IMR-90 (cell line): Measurements from ENCODE around the gene HPSE2. TPM values are rescaled to one million over a fixed set of nuclear protein-coding genes. Genes with fewer than 3 reads are reported as not detected.

Source experiments
- ATAC-seq: fragments of 200-7000 bp; cut with Tn5 transposase; 2 replicates; pipeline ENCODE4 v1.9.1; 2020; ENCODE audit warnings: low read depth, mild to moderate bottlenecking, moderate library complexity
- BruUV-seq: library from RNA; stranded (reverse); fragments of 400-500 nt; replicated peaks from 2 replicates; lab custom pipeline; 2021; lab: Mats Ljungman, UMichigan
- CTCF ChIA-PET: fragments of 300-600 bp; formaldehyde crosslinking; extraction: SDS; loops from one replicate; lab custom pipeline; 2021; ENCODE audit warnings: antibody characterized with exemption; lab: Yijun Ruan, JAX
- POLR2A ChIA-PET: fragments of 300-600 bp; sonication (Branson Sonifier 250); formaldehyde crosslinking; loops from one replicate; lab custom pipeline; 2022; ENCODE audit warnings: antibody characterized with exemption; ENCODE audit not compliant: unreplicated experiment; lab: Charles Lee
- DNase-seq: peaks from one replicate; pipeline ENCODE4 v3.0.0; 2013
- H2AFZ ChIP-seq: replicated peaks from 2 replicates; pipeline ENCODE3; 2013; ENCODE audit warnings: low read length, mild to moderate bottlenecking; ENCODE audit not compliant: poor library complexity
- H2AK5ac ChIP-seq: 2 replicates; pipeline ENCODE4 v1.6.1; 2013; ENCODE audit warnings: low read depth, low read length, inconsistent platforms
- H2AK9ac ChIP-seq: replicated peaks from 2 replicates; pipeline ENCODE3; 2013; ENCODE audit warnings: mild to moderate bottlenecking, low read depth, low read length, moderate library complexity; ENCODE audit not compliant: poor library complexity
- H2BK120ac ChIP-seq: 2 replicates; pipeline ENCODE4 v1.6.1; 2013; ENCODE audit warnings: low read depth, low read length, inconsistent platforms
- H2BK15ac ChIP-seq: 3 replicates; pipeline ENCODE4 v1.6.1; 2013; ENCODE audit warnings: low read depth, low read length, inconsistent platforms
- H2BK20ac ChIP-seq: 2 replicates; pipeline ENCODE4 v1.6.1; 2013; ENCODE audit warnings: low read depth, mild to moderate bottlenecking, inconsistent platforms, low read length, moderate library complexity
- H2BK5ac ChIP-seq: 2 replicates; pipeline ENCODE4 v1.6.1; 2013; ENCODE audit warnings: mild to moderate bottlenecking, low read depth, low read length, inconsistent platforms; ENCODE audit not compliant: poor library complexity, severe bottlenecking
- H3K14ac ChIP-seq: replicated peaks from 2 replicates; pipeline ENCODE4 v1.6.1; 2013; ENCODE audit warnings: low read depth, low read length, inconsistent platforms
- H3K18ac ChIP-seq: 2 replicates; pipeline ENCODE4 v1.6.1; 2013; ENCODE audit warnings: low read depth, low read length, control low read depth
- H3K23ac ChIP-seq: 2 replicates; pipeline ENCODE4 v1.6.1; 2013; ENCODE audit warnings: low read depth, low read length, inconsistent platforms
- H3K27ac ChIP-seq: 2 replicates; pipeline ENCODE4 v1.5.1; 2013; ENCODE audit warnings: mild to moderate bottlenecking, control low read depth, low read length; ENCODE audit not compliant: insufficient read depth
- H3K27me3 ChIP-seq: 2 replicates; pipeline ENCODE4 v1.6.1; 2013; ENCODE audit warnings: low read length; ENCODE audit not compliant: control insufficient read depth, insufficient read depth
- H3K36me3 ChIP-seq: 2 replicates; pipeline ENCODE4 v1.6.1; 2013; ENCODE audit warnings: low read length, mixed read lengths; ENCODE audit not compliant: control insufficient read depth, insufficient read depth
- H3K4ac ChIP-seq: 2 replicates; pipeline ENCODE4 v1.6.1; 2013; ENCODE audit warnings: low read depth, low read length, inconsistent platforms
- H3K4me1 ChIP-seq: 2 replicates; pipeline ENCODE4 v1.6.1; 2013; ENCODE audit warnings: low read length, mixed read lengths; ENCODE audit not compliant: control insufficient read depth, insufficient read depth
- H3K4me2 ChIP-seq: 2 replicates; pipeline ENCODE4 v1.6.1; 2013; ENCODE audit warnings: low read depth, mild to moderate bottlenecking, control low read depth, low read length, moderate library complexity
- H3K4me3 ChIP-seq: 2 replicates; pipeline ENCODE4 v1.5.1; 2013; ENCODE audit warnings: low read depth, mild to moderate bottlenecking, control low read depth, low read length, moderate library complexity; ENCODE audit not compliant: insufficient read depth
- H3K56ac ChIP-seq: 2 replicates; pipeline ENCODE4 v1.6.1; 2013; ENCODE audit warnings: low read length, inconsistent platforms; ENCODE audit not compliant: insufficient read depth; ENCODE audit errors: extremely low read depth
- H3K79me1 ChIP-seq, 2 experiments: 2 replicates each; pipeline ENCODE4 v1.6.1; 2013; ENCODE audit warnings: low read length in 2 of 2, inconsistent platforms in 1 of 2, low read depth in 1 of 2
- H3K9ac ChIP-seq: 2 replicates; pipeline ENCODE4 v1.6.1; 2013; ENCODE audit warnings: low read depth, low read length, control low read depth
- H3K9me1 ChIP-seq: 2 replicates; pipeline ENCODE4 v1.6.1; 2013; ENCODE audit warnings: low read length, inconsistent platforms; ENCODE audit not compliant: insufficient read depth
- H3K9me3 ChIP-seq: 2 replicates; pipeline ENCODE4 v1.6.1; 2013; ENCODE audit warnings: low read length; ENCODE audit not compliant: control insufficient read depth, insufficient read depth
- H4K20me1 ChIP-seq: 2 replicates; pipeline ENCODE4 v1.6.1; 2013; ENCODE audit warnings: low read length, inconsistent platforms; ENCODE audit not compliant: insufficient read depth
- H4K5ac ChIP-seq: 2 replicates; pipeline ENCODE4 v1.6.1; 2013; ENCODE audit warnings: mild to moderate bottlenecking, low read depth, low read length, control low read depth
- H4K8ac ChIP-seq, 2 experiments: 2 replicates each; pipeline ENCODE4 v1.6.1; 2013; ENCODE audit warnings: low read depth in 2 of 2, low read length in 2 of 2, control low read depth in 1 of 2, inconsistent platforms in 1 of 2
- H4K91ac ChIP-seq: 2 replicates; pipeline ENCODE4 v1.6.1; 2013; ENCODE audit warnings: low read depth, low read length, inconsistent platforms; ENCODE audit not compliant: insufficient read depth
- FOS ChIP-seq: fragments of 150-350 bp; IDR thresholded peaks from 2 replicates; pipeline ENCODE4 v1.6.1; 2016; ENCODE audit warnings: low read depth, low read length
- MAZ ChIP-seq: IDR thresholded peaks from 2 replicates; pipeline ENCODE4 v1.6.1; 2012; ENCODE audit warnings: low read depth, mild to moderate bottlenecking, low read length, improper control_type of control experiment, moderate library complexity, borderline replicate concordance
- POLR2A ChIP-seq: IDR thresholded peaks from 2 replicates; pipeline ENCODE4 v1.6.1; 2012; ENCODE audit warnings: mild to moderate bottlenecking, low read depth, low read length
- RAD21 ChIP-seq: IDR thresholded peaks from 2 replicates; pipeline ENCODE4 v1.6.1; 2012; ENCODE audit warnings: low read length, improper control_type of control experiment
- WGBS, 2 experiments: methylation state at CpG; one replicate each; pipeline versions ENCODE4 v1.1.5 to v1.1.7; 2013; ENCODE audit warnings: missing lambda C conversion rate in 2 of 2; ENCODE audit not compliant: insufficient read length in 1 of 2; ENCODE audit errors: extremely low coverage in 2 of 2; 5-methylcytosine and 5-hydroxymethylcytosine counted together
- dilution Hi-C: fragments of 300-500 bp; cut with HindIII; formaldehyde crosslinking; loops from one replicate; pipeline ENCODE4 v1.14.3; 2018; ENCODE audit warnings: low sequenced_read_pairs; ENCODE audit not compliant: unreplicated experiment
- in situ Hi-C: fragments of 300-500 bp; cut with MboI; formaldehyde crosslinking; loops from 3 replicates; pipeline ENCODE4 v1.14.3; 2019; ENCODE audit warnings: low sequenced_read_pairs, inconsistent platforms, mixed read lengths
- intact Hi-C: fragments of 100-400 bp; cut with micrococcal nuclease; formaldehyde crosslinking; loops from 2 replicates; pipeline ENCODE4 v1.10.0; 2022
- polyA plus RNA-seq, 3 experiments: library from polyadenylated mRNA; depleted of rRNA; stranded (reverse); fragments of >200 nt; gene quantifications; 2 replicates each; pipeline ENCODE4 v1.2.3, GENCODE V29; 2012; ENCODE audit warnings: low replicate concordance in 1 of 3
- total RNA-seq: library from RNA; depleted of rRNA; stranded (reverse); fragments of >200 nt; gene quantifications from 2 replicates; pipeline ENCODE4 v1.2.3, GENCODE V29; 2012
- TF ChIP-seq, protein P1 (sequence below): conservative IDR thresholded peaks from 2 replicates; pipeline ENCODE4 v1.5.1; 2012; ENCODE audit warnings: mild to moderate bottlenecking, low read depth, low read length, improper control_type of control experiment
- TF ChIP-seq, protein P2 (sequence below): fragments of 150-350 bp; IDR thresholded peaks from 2 replicates; pipeline ENCODE4 v1.6.1; 2016; ENCODE audit warnings: low read depth, mild to moderate bottlenecking, low read length, moderate library complexity, borderline replicate concordance

Gene HPSE2
- total and polyA plus RNA-seq, 2 of the 4 experiments (the other 2 are of a cell fraction), result not detected

DNA sequence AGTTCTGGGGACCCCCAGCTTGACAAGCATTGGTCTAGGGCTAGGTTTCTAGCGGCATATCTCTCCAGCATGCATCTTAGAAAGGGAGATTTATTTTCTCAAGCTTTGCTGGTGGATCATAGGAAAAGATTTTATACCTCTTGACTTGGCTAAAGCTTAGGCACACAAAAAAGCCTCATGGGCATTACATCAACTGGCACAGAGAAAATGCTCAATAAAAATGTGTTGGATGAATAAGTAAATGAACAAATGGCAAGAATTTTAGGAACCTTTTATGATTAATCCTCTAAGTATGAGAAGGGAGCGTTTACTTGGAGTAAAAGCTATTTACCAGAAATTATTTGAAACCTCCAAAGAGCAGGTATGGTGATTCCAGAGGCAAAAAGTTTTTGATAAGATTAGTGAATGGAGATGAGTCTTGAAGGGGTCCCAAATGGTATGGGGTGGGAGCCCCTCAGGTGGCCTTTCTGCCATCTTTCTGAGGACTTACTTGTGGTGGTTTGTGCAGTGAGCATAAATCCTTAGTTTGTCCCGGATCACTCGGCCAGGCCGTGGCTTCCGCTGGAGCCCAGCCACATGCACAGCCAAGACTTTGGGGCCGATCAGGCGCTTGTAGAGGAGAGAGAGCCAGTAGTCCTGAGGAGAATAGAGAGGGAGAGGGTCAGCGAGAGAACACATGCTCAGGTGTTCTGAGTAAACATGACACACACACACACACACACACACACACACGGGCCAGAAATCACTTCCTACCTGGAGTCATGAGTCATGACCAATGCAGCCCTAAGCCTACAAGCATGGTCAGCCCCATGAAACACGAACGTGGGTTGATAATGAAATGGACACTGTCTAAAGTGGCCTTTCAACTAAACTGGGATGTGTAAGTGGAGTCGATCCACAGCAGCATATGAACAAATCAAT, 745.8 kb downstream of the HPSE2 start (continued):
- no peak for TF ChIP-seq RAD21

DNA sequence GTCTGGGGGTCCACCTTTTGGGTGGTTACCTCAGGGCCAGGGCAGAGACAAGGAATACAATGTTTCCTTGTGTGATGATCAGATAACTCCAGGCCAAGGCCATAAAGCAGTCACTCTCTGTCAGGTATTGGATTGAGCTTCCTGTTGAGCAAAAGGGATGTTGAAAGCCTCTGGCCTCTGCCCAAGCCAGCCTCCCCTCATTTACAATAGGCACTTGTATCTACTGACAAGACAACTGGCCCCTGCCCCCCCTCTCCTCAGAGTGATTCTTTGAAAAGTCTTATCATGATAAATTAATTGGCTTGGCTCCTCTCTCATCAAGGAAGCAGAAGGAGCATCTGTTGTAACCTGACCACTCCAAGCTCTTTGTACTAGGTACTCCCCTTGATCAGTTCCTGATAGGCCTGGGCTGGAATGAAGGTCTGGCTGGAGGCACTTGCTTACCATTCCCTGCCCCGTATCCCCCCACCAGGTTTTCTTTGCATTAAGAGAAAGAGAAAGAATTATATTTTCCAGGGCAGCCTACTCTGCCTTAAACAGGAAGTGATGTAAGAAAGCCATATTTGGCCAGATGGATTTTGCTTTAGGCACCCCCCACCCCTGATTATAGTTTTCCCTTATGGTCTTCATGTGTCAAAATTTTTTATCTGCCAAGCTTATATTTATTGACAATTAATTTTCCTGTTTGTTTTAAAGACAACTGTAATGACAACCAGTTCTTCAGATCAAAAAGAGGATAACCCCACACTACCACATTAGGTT, 746.8 kb downstream of the HPSE2 start:
- no peak overlapping the region for H3K4me2 ChIP-seq
- no peaks in the 10 kb centered on the region for H3K9me1 ChIP-seq
- no peak overlapping the region for H3K9ac ChIP-seq
- no peaks in the 10 kb centered on the region for H3K9me3 ChIP-seq
- no peaks in the 10 kb centered on the region for H3K79me1 ChIP-seq
- H4K91ac ChIP-seq, result no peak overlapping the region
- no TSS peak for BruUV-seq
- intact Hi-C loops, result no loop called here
- TF ChIP-seq FOS, result no peak
- TF ChIP-seq RAD21, result no peak
- TF ChIP-seq, protein P1, sequence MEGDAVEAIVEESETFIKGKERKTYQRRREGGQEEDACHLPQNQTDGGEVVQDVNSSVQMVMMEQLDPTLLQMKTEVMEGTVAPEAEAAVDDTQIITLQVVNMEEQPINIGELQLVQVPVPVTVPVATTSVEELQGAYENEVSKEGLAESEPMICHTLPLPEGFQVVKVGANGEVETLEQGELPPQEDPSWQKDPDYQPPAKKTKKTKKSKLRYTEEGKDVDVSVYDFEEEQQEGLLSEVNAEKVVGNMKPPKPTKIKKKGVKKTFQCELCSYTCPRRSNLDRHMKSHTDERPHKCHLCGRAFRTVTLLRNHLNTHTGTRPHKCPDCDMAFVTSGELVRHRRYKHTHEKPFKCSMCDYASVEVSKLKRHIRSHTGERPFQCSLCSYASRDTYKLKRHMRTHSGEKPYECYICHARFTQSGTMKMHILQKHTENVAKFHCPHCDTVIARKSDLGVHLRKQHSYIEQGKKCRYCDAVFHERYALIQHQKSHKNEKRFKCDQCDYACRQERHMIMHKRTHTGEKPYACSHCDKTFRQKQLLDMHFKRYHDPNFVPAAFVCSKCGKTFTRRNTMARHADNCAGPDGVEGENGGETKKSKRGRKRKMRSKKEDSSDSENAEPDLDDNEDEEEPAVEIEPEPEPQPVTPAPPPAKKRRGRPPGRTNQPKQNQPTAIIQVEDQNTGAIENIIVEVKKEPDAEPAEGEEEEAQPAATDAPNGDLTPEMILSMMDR, result no peak
- no peak for TF ChIP-seq MAZ
- TF ChIP-seq, protein P2, sequence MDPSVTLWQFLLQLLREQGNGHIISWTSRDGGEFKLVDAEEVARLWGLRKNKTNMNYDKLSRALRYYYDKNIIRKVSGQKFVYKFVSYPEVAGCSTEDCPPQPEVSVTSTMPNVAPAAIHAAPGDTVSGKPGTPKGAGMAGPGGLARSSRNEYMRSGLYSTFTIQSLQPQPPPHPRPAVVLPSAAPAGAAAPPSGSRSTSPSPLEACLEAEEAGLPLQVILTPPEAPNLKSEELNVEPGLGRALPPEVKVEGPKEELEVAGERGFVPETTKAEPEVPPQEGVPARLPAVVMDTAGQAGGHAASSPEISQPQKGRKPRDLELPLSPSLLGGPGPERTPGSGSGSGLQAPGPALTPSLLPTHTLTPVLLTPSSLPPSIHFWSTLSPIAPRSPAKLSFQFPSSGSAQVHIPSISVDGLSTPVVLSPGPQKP, result no peak
- no peak for TF ChIP-seq POLR2A
- no peak overlapping the region for H2BK5ac ChIP-seq
- no peaks in the 10 kb centered on the region for H3K27me3 ChIP-seq
- no peak overlapping the region for H2BK15ac ChIP-seq
- no peak overlapping the region for H4K5ac ChIP-seq
- H2AFZ ChIP-seq, result no peak overlapping the region
- H2BK120ac ChIP-seq, result no peak overlapping the region
- H3K4me1 ChIP-seq, result peaks cover 2% of the 10 kb centered on the region; the same call in 1 of the 2 replicates
- no peak overlapping the region for H3K14ac ChIP-seq
- H3K18ac ChIP-seq, result no peak overlapping the region
- H3K4ac ChIP-seq, result no peak overlapping the region
- no peak overlapping the region for H3K23ac ChIP-seq
- H3K4me3 ChIP-seq, result no peak overlapping the region
- H2AK5ac ChIP-seq, result no peak overlapping the region
- no peak overlapping the region for H2BK20ac ChIP-seq
- H4K8ac ChIP-seq, result no peak overlapping the region
- DNase-seq (no peak), ATAC-seq (no peak)
- no peaks in the 10 kb centered on the region for H3K36me3 ChIP-seq
- POLR2A ChIA-PET, result no interaction called here
- H4K20me1 ChIP-seq, result no peaks in the 10 kb centered on the region
- no peak overlapping the region for H3K56ac ChIP-seq
- in situ Hi-C loops, result no loop called here
- CTCF ChIA-PET, result no interaction called here
- dilution Hi-C loops, result no loop called here
- H2AK9ac ChIP-seq, result no peak overlapping the region
- WGBS, 2 experiments, result no CpG with 5 or more reads among the region's 1 CpG
- H3K27ac ChIP-seq, result no peak overlapping the region
